ENCODE results near the gene TEF. TPM values are rescaled to one million over a fixed set of nuclear protein-coding genes. Genes with fewer than 3 reads are reported as not detected.

Gene TEF
- polyA plus RNA-seq, 1 of the 3 experiments (the other 2 are of a cell fraction) = 3.6 TPM

DNA sequence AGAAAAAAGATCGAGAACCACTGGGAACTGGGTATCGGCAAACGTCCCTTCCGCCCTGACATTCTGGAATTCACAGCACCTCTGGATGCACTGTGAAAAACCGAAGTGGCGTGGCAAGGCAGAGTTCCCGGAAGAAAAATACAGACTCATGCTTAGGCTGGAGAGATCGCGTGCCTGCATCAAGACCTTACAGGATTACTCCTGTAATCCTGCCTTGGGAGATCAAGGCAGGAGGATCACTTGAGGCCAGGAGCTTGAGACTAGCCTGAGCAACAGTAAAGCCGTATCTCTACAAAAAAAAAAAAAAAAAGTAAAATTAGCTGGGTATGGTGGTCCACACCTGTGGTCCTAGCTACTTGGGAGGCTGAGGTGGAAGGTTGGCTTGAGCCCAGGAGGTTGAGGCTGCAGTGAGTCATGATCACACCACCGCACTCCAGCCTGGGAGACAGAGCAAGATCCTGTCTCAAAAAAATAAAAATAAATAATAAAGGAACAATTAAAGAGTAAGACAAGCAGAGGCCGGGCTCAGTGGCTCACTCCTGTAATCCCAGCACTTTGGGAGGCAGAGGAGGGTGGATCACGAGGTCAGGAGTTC is 19.9 kb upstream of the TEF start (continued):
- no peak for TF ChIP-seq YY1 (IDR thresholded peaks at IDR 0.05; ENCODE audit: low read depth)
- no peak for TF ChIP-seq EP300 (IDR thresholded peaks at IDR 0.05; ENCODE audit: borderline replicate concordance in 1 of 2, low read depth in 1 of 2, low read length in 1 of 2)
- no peak for TF ChIP-seq TEAD4 (IDR thresholded peaks at IDR 0.05; ENCODE audit: borderline replicate concordance, insufficient read depth)
- TF ChIP-seq ZBTB33 (IDR thresholded peaks at IDR 0.05; ENCODE audit: borderline replicate concordance, low read depth) = no peak
- no peak for TF ChIP-seq GABPA (IDR thresholded peaks at IDR 0.05; ENCODE audit: low read depth)
- no peak for TF ChIP-seq PBX3 (IDR thresholded peaks at IDR 0.05)
- no peak for TF ChIP-seq NFIC (IDR thresholded peaks at IDR 0.05; ENCODE audit: borderline replicate concordance)
- TF ChIP-seq MEF2A (IDR thresholded peaks at IDR 0.05; ENCODE audit: borderline replicate concordance, low read depth) = no peak
- no peak for TF ChIP-seq FOXM1 (IDR thresholded peaks at IDR 0.05; ENCODE audit: low read depth)
- no peak for TF ChIP-seq NRF1 (IDR thresholded peaks at IDR 0.05; ENCODE audit: low read depth, low read length)
- no peak for TF ChIP-seq RXRA (IDR thresholded peaks at IDR 0.05; ENCODE audit: borderline replicate concordance, low read depth)
- TF ChIP-seq, protein P1, sequence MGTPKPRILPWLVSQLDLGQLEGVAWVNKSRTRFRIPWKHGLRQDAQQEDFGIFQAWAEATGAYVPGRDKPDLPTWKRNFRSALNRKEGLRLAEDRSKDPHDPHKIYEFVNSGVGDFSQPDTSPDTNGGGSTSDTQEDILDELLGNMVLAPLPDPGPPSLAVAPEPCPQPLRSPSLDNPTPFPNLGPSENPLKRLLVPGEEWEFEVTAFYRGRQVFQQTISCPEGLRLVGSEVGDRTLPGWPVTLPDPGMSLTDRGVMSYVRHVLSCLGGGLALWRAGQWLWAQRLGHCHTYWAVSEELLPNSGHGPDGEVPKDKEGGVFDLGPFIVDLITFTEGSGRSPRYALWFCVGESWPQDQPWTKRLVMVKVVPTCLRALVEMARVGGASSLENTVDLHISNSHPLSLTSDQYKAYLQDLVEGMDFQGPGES (IDR thresholded peaks at IDR 0.05; ENCODE audit: low read depth, low read length) = no peak

DNA sequence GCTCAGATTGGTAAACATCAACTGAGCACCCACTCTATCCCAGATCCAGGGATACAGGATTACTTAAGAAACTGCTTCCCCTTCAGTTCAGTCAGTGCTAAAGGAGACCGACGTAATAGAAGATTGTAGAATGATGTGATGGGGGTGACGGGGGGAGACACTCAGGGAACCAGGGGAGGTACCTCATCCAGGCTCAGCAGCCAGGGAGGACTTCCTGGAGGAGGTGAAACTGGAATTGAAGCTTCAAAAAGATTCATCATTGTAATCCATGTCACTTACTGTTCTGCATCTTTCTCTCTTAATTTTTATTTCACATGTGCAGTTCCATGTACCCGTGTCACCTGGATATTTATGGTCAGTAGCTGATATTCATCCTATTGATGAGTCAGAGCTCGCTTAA is 19.1 kb upstream of the TEF start:
- Histone ChIP-seq H2AFZ (ENCODE audit: low read depth) (no peak overlapping the region), H3K9me2 (no peaks in the 10 kb centered on the region), H3K9me3 (no peaks in the 10 kb centered on the region), H3K27me3 (ENCODE audit: insufficient read depth) (no peaks in the 10 kb centered on the region), H3K4me1 (ENCODE audit: control insufficient read depth in 1 of 2, insufficient read depth in 2 of 2, low read depth in 1 of 2, low read length in 1 of 2) (peaks cover 0 to 13% of the 10 kb centered on the region in 2 experiments; a peak in 1 of 4 replicates), H3K27ac (ENCODE audit: low read depth in 2 of 2, low read length in 1 of 2) (no peak overlapping the region), H3K4me2 (no peak overlapping the region), H3K79me2 (ENCODE audit: insufficient read depth) (no peaks in the 10 kb centered on the region), H4K20me1 (ENCODE audit: insufficient read depth) (no peaks in the 10 kb centered on the region), H3K36me3 (replicated peaks in 1 of 2; ENCODE audit: control insufficient read depth in 1 of 2, insufficient read depth in 2 of 2, low read length in 1 of 2) (no peaks in the 10 kb centered on the region), H3K4me3 (ENCODE audit: low read depth in 2 of 2, low read length in 1 of 2) (no peak overlapping the region), H3F3A (replicated peaks; ENCODE audit: insufficient read depth) (no peaks in the 10 kb centered on the region), H3K9ac (no peak overlapping the region)
- 98% methylated on average over 5 of the region's 5 CpGs for WGBS (ENCODE audit: low lambda C conversion rate)
- CTCF ChIA-PET = interaction anchor here (1.5 kb wide), 1 partner anchor 155 kb away, joined by 4 read pairs; no protein-coding TSS in a partner anchor
- no peak for DNase-seq
- POLR2A ChIA-PET = no interaction called here
- TF ChIP-seq PBX3 (IDR thresholded peaks at IDR 0.05) (no peak), YY1 (IDR thresholded peaks at IDR 0.05; ENCODE audit: low read depth) (no peak), ELF1 (IDR thresholded peaks at IDR 0.05) (no peak), EP300 (IDR thresholded peaks at IDR 0.05; ENCODE audit: borderline replicate concordance in 1 of 2, low read depth in 1 of 2, low read length in 1 of 2) (no peak), TCF12 (IDR thresholded peaks at IDR 0.05) (no peak), SMC3 (IDR thresholded peaks at IDR 0.05; ENCODE audit: low read depth, low read length) (no peak), MXI1 (IDR thresholded peaks at IDR 0.05; ENCODE audit: low read depth, low read length) (no peak), GATA2 (CRISPR knock-in tag; IDR thresholded peaks at IDR 0.05) (no peak), TEAD4 (IDR thresholded peaks at IDR 0.05; ENCODE audit: borderline replicate concordance, insufficient read depth) (no peak), GABPA (IDR thresholded peaks at IDR 0.05; ENCODE audit: low read depth) (no peak), FOSL2 (IDR thresholded peaks at IDR 0.05; ENCODE audit: borderline replicate concordance, low read depth) (no peak), SIN3A (IDR thresholded peaks at IDR 0.05; ENCODE audit: borderline replicate concordance, low read depth, low read length) (no peak), JUND (IDR thresholded peaks at IDR 0.05) (no peak), NFIC (IDR thresholded peaks at IDR 0.05; ENCODE audit: borderline replicate concordance) (no peak)
- TF ChIP-seq, protein P1 (IDR thresholded peaks at IDR 0.05; ENCODE audit: low read depth, low read length) = no peak
- TF ChIP-seq, protein P2, sequence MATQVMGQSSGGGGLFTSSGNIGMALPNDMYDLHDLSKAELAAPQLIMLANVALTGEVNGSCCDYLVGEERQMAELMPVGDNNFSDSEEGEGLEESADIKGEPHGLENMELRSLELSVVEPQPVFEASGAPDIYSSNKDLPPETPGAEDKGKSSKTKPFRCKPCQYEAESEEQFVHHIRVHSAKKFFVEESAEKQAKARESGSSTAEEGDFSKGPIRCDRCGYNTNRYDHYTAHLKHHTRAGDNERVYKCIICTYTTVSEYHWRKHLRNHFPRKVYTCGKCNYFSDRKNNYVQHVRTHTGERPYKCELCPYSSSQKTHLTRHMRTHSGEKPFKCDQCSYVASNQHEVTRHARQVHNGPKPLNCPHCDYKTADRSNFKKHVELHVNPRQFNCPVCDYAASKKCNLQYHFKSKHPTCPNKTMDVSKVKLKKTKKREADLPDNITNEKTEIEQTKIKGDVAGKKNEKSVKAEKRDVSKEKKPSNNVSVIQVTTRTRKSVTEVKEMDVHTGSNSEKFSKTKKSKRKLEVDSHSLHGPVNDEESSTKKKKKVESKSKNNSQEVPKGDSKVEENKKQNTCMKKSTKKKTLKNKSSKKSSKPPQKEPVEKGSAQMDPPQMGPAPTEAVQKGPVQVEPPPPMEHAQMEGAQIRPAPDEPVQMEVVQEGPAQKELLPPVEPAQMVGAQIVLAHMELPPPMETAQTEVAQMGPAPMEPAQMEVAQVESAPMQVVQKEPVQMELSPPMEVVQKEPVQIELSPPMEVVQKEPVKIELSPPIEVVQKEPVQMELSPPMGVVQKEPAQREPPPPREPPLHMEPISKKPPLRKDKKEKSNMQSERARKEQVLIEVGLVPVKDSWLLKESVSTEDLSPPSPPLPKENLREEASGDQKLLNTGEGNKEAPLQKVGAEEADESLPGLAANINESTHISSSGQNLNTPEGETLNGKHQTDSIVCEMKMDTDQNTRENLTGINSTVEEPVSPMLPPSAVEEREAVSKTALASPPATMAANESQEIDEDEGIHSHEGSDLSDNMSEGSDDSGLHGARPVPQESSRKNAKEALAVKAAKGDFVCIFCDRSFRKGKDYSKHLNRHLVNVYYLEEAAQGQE (IDR thresholded peaks at IDR 0.05; ENCODE audit: low read depth, low read length) = no peak

All from SK-N-SH (cell line).